IPS DF 4.7 (cell line): ENCODE results near the gene PLXNB2.
"Not testable (repeated sequence)": the region's sequence is repeated elsewhere in the genome, so short reads cannot be mapped to it uniquely, and the experiment has no call there.

Experiments
- DNase-seq: peaks from one replicate; pipeline ENCODE4 v3.0.0-alpha.2; 2013; ENCODE audit warnings: low spot score; ENCODE audit errors: extremely low read depth

Gene PLXNB2, protein sequence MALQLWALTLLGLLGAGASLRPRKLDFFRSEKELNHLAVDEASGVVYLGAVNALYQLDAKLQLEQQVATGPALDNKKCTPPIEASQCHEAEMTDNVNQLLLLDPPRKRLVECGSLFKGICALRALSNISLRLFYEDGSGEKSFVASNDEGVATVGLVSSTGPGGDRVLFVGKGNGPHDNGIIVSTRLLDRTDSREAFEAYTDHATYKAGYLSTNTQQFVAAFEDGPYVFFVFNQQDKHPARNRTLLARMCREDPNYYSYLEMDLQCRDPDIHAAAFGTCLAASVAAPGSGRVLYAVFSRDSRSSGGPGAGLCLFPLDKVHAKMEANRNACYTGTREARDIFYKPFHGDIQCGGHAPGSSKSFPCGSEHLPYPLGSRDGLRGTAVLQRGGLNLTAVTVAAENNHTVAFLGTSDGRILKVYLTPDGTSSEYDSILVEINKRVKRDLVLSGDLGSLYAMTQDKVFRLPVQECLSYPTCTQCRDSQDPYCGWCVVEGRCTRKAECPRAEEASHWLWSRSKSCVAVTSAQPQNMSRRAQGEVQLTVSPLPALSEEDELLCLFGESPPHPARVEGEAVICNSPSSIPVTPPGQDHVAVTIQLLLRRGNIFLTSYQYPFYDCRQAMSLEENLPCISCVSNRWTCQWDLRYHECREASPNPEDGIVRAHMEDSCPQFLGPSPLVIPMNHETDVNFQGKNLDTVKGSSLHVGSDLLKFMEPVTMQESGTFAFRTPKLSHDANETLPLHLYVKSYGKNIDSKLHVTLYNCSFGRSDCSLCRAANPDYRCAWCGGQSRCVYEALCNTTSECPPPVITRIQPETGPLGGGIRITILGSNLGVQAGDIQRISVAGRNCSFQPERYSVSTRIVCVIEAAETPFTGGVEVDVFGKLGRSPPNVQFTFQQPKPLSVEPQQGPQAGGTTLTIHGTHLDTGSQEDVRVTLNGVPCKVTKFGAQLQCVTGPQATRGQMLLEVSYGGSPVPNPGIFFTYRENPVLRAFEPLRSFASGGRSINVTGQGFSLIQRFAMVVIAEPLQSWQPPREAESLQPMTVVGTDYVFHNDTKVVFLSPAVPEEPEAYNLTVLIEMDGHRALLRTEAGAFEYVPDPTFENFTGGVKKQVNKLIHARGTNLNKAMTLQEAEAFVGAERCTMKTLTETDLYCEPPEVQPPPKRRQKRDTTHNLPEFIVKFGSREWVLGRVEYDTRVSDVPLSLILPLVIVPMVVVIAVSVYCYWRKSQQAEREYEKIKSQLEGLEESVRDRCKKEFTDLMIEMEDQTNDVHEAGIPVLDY (N-terminal part only)

DNA sequence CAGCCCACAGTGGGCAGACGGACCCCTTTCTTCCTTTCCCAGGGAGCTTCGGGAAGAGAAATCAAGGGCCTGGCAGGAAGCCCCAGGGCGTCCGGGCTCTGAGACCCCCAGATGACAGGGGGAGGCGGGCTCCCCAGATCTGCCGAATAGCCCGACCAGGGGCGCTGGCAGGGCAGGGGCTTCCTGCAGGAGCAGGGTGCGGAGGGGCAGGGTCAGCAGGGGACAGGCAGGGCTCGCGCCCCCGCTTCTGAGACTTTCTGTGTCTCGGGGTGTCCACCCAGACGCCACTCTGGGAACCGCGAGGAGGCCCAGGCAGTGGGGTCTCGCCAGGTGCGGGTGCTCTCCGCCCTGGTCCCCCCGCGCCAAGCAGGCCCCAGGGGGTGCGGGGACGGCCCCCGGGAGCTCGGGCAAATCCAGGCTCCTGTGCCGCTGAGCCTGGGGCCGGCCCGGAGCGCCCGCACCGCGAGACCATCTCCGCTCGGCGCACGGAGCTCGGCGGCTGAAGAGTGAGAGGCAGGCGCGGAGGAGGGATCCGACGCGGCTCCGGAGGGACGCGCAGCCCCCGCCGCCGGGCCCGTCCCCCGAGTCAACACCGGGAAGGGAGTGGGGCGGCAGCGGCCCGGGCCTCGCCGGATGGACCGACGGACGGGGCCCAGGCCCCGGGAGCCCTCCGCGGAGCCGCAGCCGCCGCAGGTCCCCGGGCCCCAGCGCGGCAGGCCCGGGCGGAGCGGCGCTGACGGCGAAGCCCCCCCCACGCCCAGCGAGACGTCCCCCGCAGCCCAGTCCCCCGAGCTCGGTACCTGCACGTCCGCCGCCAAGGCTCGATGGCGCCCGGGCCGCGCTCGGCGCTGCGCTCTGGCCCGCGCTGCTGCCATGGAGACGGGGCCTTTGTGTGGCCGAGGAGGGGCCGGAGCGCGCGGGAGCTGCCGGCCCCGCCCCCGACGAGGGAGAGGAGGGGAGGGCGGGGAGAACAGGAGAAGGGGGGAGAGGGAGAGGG is at the start of gene PLXNB2:
PLXNB2 (minus strand) TSS at position 894 of the 997 bp plus-strand sequence. CDS start 17,062 bp downstream, outside the sequence.
- no peak for DNase-seq

DNA sequence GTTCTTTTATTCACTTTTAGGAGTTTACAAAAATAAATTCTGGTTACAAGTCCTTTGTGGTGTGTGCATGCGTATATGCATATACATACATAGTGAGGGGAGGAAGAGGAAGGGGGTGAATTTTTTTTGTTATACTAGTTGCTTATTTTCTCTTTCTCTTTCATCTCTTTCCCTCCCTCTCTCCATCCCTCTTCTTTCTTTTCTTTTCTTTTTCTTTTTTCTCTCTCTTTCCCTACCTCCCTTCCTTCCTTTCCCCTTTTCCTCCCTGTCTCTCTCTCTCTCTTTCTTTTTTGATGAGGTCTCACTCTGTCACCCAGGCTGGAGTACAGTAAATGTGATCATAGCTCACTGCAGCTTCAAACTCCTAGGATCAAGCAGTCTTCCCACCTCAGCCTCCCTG is 49.8 kb upstream of the PLXNB2 start:
- DNase-seq, result no peak

DNA sequence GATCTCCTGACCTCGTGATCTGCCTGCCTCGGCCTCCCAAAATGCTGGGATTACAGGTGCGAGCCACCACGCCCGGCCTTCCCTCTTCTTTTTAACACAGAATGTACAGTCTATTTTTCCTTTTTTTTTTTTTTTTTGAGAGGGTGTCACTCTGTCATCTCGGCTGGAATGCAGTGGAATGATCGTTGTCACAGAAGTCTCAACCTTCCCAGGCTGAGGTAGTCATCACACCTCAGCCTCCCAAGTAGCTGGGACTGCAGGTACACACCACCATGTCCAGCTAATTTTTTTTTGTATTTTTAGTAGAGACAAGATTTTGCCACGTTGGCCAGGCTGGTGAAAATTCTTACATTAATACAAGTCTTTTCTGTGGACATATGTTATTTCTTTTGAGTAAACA is 48.7 kb upstream of the PLXNB2 start:
- DNase-seq, result no peak

DNA sequence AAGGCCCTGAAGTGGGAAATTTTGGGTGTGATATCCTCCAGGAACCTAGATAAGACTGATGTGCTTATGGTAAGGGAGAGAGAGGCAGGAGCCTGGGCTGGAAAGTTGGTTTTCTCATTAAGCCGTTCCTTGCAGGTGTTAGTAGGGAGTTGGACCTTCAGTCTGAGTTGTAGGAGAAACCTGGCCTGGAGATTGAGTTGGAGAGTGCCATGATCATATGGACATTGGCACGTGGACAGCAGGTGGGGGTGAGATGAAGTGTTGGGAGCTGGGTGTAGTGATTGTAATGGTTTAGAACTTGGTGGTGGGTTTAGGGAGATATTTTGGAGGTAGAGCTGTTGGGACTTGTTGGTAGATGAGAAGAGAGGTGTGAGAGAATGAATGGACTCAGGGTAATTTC is 40.6 kb upstream of the PLXNB2 start:
- DNase-seq, result no peak

DNA sequence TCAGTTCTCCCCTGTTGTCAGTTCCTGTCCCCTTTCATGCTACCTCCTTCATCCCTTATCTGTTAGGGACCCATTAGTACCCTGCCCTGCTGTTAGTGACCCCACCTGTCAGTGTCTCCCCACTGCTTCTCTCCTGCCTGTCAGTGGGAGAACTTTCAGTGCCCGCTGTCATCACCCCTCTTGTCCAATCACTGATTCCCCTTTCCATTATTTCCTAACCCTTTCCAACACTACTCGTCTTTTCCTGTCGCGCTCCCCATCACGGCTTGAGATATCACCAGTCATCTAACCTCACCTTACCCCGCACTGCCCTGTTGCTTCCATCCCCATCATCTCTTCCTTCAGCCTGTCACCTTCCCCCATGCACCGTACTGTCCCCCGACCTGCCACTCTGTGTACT is 39.7 kb upstream of the PLXNB2 start:
- no peak for DNase-seq

DNA sequence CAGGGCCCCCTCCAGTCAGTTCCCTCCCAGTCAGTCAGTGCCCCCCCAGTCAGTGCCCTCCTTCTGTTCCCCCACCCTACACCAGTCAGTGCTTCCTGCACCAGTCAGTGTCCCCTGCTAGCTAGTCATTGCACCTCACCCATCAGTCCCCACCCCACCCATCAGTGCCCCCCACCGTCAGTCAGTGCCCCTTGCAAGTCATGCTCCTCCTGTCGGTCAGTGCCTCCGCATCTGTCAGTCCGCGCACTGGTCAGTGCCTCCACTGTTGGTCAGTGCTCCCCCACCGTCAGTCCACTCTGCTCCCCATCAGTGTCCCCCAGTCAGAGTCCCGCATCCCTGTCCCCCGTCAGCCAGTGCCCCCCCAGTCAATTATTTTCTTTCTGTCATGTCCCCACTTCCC is 39.0 kb upstream of the PLXNB2 start:
- DNase-seq, result no peak

DNA sequence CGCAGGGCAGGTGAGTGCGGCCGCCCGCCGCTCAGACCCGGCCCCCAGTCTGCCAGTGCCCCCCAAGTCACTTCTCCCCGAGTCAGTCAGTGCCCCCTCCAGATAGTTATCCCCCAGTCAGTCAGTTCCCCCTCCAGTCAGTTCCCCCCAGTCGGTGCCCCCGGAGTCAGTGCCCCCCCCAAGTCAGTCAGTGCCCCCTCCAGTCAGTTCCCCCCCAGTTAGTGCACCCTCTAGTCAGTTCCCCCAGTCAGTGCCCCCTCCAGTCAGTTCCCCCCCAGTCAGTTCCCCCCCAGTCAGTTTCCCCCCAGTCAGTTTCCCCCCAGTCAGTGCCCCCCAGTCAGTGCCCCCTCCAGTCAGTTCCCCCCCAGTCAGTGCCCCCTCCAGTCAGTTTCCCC is 36.1 kb upstream of the PLXNB2 start:
- no peak for DNase-seq

DNA sequence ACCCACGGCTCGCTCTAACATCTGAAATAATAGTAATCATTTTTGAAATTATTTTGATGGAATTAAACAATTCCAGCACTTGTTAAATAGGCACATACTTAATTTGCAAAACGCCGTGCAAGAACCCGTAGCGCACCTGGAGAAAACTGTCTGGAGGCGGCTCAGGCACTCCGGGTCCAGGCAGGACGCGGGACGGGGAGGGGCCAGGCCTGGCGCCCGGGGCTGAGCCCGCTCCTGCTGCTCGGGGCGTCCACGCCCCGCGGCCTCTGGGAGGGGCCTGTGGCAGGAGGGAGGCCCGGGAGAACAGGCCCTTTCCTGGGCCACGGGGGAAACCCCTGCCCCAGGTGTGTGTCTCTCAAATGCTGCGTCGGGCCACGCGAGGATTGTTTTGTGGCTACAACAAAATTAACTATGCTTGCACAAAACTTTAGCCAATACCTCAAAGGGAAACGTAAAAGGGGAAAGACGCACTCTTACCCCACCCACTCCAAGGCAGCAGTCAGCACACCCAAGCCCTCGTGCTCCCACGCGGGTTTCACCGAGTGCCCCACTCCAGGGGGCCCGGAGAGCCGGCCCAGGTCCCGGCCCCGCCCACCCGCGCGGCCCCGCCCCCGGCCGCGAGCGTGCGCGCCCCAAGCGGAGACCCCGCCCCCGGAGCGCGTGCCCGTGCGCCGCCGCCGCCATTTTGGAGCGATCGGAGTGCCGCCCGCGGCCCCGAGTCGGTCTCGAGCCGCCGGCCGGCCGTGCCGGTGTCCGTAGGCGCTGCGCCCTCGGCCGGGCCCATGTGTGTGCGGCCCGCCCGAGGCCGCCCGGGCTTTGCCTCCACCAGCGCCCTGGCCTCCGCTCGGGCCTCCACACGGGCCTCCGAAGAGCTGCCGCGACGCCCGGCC is 35.5 kb upstream of the PLXNB2 start, which contains the start of gene PPP6R2:
PPP6R2 (plus strand) TSS at position 677 of the 890 bp plus-strand sequence. CDS start 50,582 bp downstream, outside the sequence.
- no peak for DNase-seq

DNA sequence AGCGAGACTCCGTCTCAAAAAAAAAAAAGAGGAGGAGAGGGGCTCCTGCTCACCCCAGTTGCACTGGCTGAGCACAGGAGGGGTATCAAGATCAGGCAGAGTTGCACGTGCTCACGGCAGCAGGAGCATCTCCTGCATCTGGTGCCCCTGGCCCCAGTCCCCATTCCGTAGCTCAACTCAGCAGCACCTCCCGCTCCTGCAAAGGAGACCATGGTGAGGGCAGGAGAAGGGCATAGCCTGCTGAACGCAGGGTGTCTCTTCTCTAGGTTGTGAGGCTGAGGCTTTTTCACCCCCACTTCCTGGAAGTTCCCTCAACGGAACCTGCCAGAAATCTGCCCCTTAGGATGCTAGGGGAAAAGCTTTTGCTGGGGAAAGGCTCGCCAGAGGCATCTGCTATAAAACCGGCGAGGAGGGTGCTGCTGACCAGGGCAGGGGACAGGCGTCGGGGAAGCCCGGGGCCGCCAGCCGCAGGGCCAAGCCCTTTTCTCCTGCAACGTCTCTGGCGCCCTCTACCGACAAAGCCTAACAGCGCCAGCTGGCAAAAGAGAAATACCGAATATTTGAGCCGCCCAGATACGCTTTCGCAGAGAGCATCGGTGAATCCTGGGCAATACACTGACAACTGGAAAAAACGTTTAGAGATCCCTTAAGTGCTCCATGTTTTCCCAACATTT is 34.7 kb upstream of the PLXNB2 start:
- no peak for DNase-seq

DNA sequence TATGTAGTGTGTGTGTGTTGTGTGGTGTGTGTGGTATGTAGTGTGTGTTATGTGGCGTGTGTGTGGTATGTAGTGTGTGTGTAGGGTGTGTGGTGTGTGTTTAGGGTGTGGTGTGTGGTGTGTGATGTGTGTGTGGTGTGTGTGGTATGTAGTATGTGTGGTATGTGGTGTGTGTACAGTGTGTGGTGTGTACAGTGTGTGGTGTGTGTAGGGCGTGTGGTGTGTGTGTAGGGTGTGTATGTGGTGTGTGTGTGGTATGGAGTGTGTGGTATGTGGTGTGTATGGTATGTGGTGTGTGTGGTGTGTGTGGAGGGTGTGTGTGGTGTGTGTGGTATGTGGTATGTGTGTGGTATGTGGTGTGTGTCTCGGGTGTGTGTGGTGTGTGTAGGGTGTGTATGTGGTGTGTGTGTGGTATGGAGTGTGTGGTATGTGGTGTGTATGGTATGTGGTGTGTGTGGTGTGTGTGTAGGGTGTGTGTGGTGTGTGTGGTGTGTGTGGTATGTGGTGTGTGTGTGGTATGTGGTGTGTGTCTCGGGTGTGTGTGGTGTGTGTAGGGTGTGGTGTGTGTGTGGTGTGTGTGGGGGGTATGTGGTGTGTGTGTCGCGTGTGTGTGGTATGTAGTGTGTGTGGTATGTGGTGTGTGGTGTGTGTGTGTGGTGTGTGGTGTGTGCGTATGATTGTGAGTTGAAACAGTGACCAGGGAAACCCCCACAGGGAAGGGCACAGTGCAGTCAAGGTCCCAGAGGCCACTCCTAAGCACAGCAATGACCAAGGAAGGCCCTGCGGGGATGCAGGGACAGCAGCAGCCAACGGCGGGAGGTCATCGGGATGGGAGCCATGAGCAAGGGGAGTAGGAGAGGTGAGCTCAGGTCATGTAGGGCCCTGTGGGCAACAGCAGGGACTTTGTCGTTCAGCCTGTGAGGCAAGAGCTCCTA is 32.8 kb upstream of the PLXNB2 start:
- DNase-seq, result no peak

DNA sequence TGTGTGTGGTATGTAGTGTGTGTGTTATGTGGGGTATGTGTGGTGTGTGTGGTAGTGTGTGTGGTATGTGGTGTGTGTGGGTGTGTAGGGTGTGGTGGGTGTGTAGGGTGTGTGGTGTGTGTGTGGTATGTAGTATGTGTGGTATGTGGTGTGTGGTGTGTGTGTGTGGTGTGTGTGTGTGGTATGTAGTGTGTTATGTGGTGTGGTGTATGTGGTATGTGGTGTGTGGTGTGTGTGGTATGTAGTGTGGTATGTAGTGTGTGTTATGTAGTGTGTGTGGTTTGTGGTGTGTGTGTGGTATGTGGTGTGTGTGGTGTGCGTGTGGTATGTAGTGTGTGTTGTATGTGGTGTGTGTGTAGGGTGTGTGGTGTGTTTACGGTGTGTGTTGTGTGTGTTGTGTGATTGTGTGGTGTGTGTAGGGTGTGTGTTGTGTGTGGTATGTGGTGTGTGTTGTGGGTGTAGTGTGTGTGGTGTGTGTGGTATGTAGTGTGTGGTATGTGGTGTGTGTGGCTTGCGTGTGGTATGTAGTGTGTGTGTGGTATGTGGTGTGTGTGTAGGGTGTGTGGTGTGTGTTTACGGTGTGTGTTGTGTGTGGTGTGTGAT is 31.5 kb upstream of the PLXNB2 start:
- no peak for DNase-seq

DNA sequence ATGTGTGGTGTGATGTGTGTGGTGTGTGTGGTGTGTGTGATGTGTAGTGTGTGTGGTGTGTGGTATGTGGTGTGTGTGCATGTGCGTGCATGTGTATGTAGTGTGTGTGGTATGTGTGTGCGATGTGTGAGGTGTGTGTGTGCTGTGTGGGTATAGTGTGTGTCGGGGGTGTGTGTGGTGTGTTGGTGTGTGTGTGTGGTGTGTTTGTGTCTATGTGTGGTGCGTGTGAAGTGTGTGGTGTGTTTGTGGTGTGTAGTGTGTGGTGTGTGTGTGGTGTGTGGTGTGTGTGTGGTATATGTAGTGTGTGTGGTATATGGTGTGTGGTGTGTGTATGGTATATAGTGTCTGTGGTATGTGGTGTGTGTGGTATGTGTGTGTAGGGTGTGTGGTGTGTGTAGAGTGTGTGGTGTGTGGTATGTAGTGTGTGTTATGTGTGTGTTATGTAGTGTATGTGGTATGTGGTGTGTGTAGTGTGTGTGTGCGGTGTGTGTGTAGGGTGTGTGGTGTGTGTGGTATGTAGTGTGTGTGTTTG is 30.7 kb upstream of the PLXNB2 start:
- DNase-seq, result no peak

DNA sequence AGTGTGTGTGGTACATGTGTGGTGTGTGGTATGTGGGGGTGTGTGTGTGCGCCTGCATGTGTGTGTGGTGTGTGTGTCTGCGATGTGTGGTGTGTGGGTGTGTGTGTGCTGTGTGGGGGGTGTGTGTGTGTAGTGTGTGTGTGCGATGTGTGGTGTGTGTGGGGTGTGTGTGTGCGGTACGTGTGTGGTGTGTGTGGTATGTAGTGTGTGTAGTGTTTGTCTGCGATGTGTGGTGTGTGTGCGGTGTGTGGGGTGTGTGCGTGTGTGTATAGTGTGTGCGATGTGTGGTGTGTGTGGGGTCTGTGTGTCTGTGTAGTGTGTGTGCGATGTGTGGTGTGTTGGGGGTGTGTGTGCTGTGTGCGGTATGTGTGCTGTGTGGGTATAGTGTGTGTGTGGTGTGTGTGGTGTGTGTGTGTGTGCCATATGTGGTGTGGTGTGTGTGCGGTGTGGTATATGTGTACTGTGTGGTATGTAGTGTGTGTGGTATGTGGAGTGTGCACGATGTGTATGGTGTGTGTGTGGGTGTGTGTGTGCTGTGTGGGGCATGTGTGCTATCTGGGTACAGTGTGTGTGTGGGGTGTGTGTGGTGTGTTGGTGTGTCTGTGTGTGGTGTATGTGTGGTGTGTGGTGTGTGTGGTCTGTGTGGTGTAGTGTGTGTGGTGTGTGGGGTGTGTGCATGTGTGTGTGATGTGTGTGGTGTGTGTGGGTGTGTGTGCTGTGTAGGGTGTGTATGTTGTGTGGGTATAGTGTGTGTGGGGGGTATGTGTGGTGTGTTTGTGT is 30.0 kb upstream of the PLXNB2 start:
- no peak for DNase-seq

DNA sequence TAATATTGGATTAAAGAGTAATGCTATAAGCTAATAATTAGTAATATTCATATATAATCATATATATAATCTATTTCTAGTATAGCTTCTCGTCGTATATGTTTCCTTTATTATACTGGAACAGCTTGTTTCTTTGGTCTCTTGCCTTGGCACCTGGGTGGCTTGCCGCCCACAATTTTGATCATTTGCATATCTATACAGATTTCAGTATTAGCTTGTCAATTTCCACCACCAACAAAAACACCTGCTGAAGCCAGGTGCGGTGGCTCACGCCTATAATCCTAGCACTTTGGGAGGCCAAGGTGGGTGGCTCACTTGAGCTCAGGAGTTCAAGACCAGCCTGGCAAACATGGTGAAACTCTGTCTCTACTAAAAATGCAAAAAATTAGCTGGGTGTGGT is 27.0 kb upstream of the PLXNB2 start:
- not testable (repeated sequence) for DNase-seq

DNA sequence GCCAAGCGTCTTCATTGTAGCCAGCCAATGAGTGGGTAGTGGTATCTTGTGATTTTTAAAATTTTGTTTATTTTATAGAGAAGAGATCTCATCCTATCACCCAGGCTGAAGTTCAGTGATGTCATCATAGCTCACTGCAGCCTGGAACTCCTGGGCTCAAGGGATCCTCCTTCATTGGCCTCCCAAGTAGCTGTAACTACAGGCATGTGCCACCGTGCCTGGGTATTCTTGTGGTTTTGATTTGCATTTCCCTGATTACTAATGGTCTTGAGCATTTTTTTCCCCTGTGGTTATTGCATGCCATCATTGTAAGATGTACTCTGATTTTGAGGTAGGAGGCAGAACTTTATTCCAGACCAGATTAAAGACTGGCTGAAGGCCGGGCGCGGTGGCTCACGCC is 21.8 kb upstream of the PLXNB2 start:
- DNase-seq, result no peak

DNA sequence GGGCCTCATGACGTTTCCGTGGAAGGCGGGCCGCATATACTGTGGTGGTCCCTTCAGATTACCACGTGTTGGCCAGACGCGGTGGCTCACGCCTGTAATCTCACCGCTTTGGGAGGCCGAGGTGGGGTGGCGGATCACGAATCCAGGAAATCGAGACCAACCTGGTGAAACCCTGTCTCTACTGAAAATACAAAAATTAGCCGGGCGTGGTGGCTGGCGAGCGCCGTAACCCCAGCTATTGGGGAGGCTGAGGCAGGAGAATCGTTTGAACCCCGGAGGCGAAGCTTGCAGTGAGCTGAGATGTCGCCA is 20.2 kb upstream of the PLXNB2 start:
- DNase-seq, result no peak
